ENCODE results near the gene DOCK9.

The DOCK9 gene

DNA sequence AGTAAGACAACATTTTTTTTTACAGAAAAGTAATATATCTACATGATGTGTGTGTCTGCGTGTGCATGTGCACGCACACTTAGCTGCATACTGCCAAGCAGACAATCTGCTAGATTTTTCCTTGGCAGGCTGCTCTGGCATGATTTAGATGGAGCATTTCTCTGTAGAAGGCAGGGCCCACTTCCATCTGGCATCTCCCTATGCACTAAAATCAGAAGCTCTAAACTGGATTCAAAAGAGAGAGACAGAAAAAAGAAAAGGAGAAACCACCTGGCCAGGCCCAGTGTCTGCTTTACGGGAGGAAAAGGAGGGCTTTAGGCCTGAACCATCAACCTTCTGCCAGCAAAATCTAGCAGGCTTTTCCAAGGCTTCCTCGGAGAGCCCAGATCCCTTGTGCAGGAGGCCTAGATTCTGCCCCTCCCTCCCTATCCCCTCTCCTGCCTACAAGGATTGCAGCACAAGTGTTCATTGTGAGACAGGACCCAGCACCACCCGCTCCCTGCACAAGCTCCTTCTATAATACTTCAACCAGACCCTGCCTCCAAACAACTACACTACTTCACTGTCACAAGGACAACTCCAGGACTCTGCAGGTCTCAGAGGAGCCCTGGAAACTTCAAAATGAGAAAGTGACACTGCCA lies 99.3 kb downstream of the DOCK9 start:
- FAIRE-seq (no peak), DNase-seq (ENCODE audit: insufficient read length, low spot score) (no peak)
- no peak for TF ChIP-seq PAX5 (IDR thresholded peaks at IDR 0.05; ENCODE audit: insufficient read depth, low read length, severe bottlenecking)
- TF ChIP-seq TAF1 (IDR thresholded peaks at IDR 0.05; ENCODE audit: low read depth, low read length) = no peak
- TF ChIP-seq POLR2AphosphoS5 (IDR thresholded peaks at IDR 0.05; ENCODE audit: low read depth, low read length) = no peak
- no peak for TF ChIP-seq POLR2A (IDR thresholded peaks at IDR 0.05; ENCODE audit: low read depth, low read length)
- TF ChIP-seq SPI1 (IDR thresholded peaks at IDR 0.05; ENCODE audit: low read depth, low read length) = no peak
- no peak for TF ChIP-seq POU2F2 (IDR thresholded peaks at IDR 0.05; ENCODE audit: low read depth, low read length)

DNA sequence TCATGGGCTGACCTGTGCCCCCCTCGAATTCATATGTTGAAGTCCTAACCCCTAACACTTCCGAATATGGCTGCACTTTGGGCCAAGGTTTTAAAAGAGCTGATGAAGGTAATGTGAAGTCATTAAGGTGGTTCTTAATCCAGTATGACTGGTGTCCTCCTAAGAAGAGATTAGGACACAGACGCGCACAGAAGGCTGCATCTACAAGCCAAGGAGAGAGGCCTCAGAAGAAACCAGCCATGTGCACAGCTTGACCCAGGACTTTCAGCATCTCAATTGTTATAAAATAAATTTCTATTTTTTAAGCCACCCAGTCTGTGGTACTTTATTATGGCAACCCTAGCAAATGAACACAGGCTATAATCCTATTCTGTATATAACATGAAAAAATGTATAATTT lies 99.9 kb downstream of the DOCK9 start:
- DNase-seq (ENCODE audit: insufficient read length, low spot score) = no peak
- FAIRE-seq = no peak
- TF ChIP-seq SPI1 (IDR thresholded peaks at IDR 0.05; ENCODE audit: low read depth, low read length) (no peak), POLR2AphosphoS5 (IDR thresholded peaks at IDR 0.05; ENCODE audit: low read depth, low read length) (no peak), POU2F2 (IDR thresholded peaks at IDR 0.05; ENCODE audit: low read depth, low read length) (no peak), POLR2A (IDR thresholded peaks at IDR 0.05; ENCODE audit: low read depth, low read length) (no peak), TAF1 (IDR thresholded peaks at IDR 0.05; ENCODE audit: low read depth, low read length) (no peak), PAX5 (IDR thresholded peaks at IDR 0.05; ENCODE audit: insufficient read depth, low read length, severe bottlenecking) (no peak)

DNA sequence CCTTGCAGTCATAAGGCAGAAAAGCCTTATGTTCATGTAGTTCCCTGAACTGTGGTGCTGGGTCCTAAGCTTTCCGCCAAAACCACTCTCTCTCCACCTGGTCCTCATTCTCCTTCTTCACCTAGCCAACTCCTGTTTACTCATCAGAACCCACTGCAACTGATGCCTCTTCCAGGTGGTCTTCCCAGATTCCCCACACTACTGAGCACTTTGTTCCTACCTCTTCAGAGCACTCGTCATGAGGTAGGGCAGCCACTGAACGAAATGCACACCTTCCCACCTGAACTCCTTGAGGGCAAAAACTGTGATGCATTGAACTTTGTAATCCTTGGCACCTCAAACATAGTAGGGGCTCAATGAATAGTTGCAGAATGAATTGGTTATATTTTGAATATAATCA lies 100.4 kb downstream of the DOCK9 start:
- no peak for DNase-seq (ENCODE audit: insufficient read length, low spot score)
- no peak for TF ChIP-seq PAX5 (IDR thresholded peaks at IDR 0.05; ENCODE audit: insufficient read depth, low read length, severe bottlenecking)
- TF ChIP-seq POU2F2 (IDR thresholded peaks at IDR 0.05; ENCODE audit: low read depth, low read length) = no peak
- no peak for TF ChIP-seq SPI1 (IDR thresholded peaks at IDR 0.05; ENCODE audit: low read depth, low read length)
- TF ChIP-seq POLR2A (IDR thresholded peaks at IDR 0.05; ENCODE audit: low read depth, low read length) = no peak
- no peak for FAIRE-seq

DNA sequence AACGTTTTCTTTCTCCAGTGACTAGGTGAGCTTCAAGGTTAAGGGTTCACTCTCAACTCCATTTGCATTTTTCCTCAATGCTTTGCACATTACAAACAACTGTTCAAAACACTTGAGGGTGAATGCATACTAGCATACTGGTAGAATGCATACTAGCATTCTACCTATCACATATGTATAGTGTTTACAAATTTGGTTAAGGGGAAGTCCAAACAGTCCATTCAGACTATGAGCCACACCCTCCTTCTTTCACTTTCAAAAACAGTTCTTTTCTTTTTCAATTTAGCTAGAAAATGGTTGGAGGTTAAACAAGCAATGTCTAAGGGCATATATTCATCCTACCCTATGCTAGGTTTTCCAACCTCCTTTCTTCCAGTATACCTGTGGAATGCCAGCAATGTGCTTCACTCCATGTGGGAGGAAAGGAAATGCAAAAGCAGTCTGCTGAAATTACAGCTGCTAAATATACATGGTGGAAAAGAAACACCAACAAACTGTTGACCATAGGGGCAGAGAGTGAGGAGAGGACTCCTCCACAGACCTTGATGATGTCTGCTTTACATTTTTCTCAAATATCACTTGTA lies 102.6 kb downstream of the DOCK9 start:
- peak; percentile 79 for FAIRE-seq
- no peak for DNase-seq (ENCODE audit: insufficient read length, low spot score)
- TF ChIP-seq TAF1 (IDR thresholded peaks at IDR 0.05; ENCODE audit: low read depth, low read length) (no peak), PAX5 (IDR thresholded peaks at IDR 0.05; ENCODE audit: insufficient read depth, low read length, severe bottlenecking) (no peak), POU2F2 (IDR thresholded peaks at IDR 0.05; ENCODE audit: low read depth, low read length) (no peak), POLR2A (IDR thresholded peaks at IDR 0.05; ENCODE audit: low read depth, low read length) (no peak), SPI1 (IDR thresholded peaks at IDR 0.05; ENCODE audit: low read depth, low read length) (peak; percentile 33; the same call in 1 of the 2 replicates)

DNA sequence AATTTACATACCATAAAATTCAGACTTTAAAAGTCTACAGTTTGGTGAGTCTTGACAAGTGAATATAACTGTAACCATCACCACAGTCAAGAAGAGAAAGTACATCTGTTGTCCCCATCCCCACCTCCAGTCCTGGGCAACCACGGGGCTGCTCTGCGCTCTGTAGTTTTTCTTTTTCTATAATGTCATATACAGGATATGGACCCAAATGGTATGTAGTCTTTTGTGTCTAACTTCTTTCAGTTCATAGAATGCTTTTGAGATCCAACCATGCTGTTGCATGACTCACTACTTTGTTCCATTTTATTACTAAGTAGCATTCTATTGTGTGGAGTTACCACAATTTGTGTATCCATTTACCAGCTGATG lies 103.9 kb downstream of the DOCK9 start:
- TF ChIP-seq POLR2A (IDR thresholded peaks at IDR 0.05; ENCODE audit: low read depth, low read length) = no peak
- no peak for TF ChIP-seq TAF1 (IDR thresholded peaks at IDR 0.05; ENCODE audit: low read depth, low read length)
- no peak for TF ChIP-seq POU2F2 (IDR thresholded peaks at IDR 0.05; ENCODE audit: low read depth, low read length)
- no peak for FAIRE-seq
- no peak for DNase-seq (ENCODE audit: insufficient read length, low spot score)

DNA sequence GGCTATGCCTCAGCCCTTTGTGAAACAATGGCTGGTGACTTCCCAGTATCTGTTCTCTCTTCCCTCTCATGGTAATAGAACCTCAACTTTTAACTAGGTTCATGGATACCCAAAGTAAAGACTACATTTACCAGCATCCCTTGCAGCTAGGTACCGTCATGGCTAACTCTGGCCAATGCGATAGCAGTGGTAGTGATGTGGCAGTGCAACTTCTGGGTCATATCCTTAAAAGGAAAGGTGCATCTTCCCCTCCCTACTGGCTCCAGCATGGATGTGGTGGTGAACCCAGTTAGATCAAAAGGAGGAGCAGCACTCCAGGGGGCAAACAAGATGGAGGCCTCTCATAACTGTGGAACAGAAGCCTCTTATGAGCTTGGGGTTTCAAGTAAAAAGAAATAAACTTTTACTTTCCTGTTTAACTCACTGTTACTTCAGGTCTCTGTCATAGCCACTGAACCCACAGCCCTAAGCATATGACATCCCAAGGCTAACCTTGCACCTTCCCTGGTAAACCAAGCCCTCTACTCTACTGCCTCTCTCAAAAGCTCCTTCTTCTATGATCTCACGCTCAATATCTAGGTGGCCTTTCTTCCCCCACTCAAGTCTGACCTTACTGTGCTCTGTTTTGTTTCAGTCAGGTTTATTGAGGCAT lies 104.4 kb downstream of the DOCK9 start:
- no peak for TF ChIP-seq TAF1 (IDR thresholded peaks at IDR 0.05; ENCODE audit: low read depth, low read length)
- DNase-seq (ENCODE audit: insufficient read length, low spot score) (no peak), FAIRE-seq (peak; percentile 35)

DNA sequence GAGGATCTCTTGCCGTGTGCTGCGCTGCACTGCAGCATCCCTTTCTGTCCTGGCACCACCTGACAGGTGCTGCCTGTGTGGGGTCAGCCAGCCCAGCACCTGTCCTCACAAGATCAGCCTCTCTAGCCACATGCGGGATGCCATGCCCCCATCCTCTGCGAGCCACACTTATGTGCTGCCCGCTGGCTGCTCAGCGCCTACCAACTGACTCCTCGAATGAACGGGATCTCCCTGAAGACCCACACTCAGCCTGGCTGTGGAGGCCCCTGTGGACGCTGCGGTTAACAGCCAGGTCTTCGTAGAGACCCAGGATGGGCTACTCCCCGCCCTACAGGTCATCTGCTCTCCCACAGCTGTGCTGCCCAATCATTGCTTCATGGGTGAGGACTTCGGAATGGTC lies 106.1 kb downstream of the DOCK9 start:
- FAIRE-seq = no peak
- TF ChIP-seq POLR2A (IDR thresholded peaks at IDR 0.05; ENCODE audit: low read depth, low read length) (no peak), TAF1 (IDR thresholded peaks at IDR 0.05; ENCODE audit: low read depth, low read length) (no peak), POU2F2 (IDR thresholded peaks at IDR 0.05; ENCODE audit: low read depth, low read length) (no peak), SPI1 (IDR thresholded peaks at IDR 0.05; ENCODE audit: low read depth, low read length) (no peak), PAX5 (IDR thresholded peaks at IDR 0.05; ENCODE audit: insufficient read depth, low read length, severe bottlenecking) (no peak), POLR2AphosphoS5 (IDR thresholded peaks at IDR 0.05; ENCODE audit: low read depth, low read length) (no peak)
- DNase-seq (ENCODE audit: insufficient read length, low spot score) = no peak

DNA sequence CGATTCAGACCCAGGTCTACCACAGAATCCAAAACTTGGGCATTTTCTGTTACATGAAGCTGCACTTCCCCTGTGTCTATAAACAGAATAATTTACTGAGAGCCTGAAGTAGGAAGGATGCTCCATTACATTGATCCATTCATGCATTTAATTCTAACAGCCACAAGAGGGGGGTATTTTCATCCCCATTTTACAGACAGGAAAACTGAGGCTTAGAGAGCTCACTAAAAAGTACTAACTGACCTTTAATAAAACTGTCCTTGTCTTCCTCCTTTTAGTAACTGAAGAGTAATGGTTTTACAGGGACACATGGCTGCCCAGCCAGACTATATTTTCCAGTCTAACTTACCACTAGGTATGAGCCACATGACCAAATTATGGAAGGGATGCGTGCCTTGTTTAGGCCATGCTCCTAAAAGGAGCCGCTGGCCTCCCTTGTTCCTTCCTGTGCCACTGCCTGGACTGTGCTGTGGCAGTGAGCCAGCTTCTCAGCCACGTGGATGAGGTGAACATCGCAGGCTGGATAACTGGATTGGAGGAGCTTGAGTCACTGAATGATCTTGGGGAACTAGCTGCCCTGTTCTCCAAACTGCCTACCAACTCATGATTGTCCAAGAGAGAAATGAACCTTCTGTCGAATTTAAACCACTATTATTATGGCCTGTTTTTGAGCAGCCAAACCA lies 108.3 kb downstream of the DOCK9 start:
- DNase-seq (ENCODE audit: insufficient read length, low spot score) (no peak), FAIRE-seq (no peak)
- TF ChIP-seq TAF1 (IDR thresholded peaks at IDR 0.05; ENCODE audit: low read depth, low read length) (no peak), POU2F2 (IDR thresholded peaks at IDR 0.05; ENCODE audit: low read depth, low read length) (no peak), POLR2AphosphoS5 (IDR thresholded peaks at IDR 0.05; ENCODE audit: low read depth, low read length) (no peak), PAX5 (IDR thresholded peaks at IDR 0.05; ENCODE audit: insufficient read depth, low read length, severe bottlenecking) (no peak), POLR2A (IDR thresholded peaks at IDR 0.05; ENCODE audit: low read depth, low read length) (no peak), SPI1 (IDR thresholded peaks at IDR 0.05; ENCODE audit: low read depth, low read length) (no peak)

DNA sequence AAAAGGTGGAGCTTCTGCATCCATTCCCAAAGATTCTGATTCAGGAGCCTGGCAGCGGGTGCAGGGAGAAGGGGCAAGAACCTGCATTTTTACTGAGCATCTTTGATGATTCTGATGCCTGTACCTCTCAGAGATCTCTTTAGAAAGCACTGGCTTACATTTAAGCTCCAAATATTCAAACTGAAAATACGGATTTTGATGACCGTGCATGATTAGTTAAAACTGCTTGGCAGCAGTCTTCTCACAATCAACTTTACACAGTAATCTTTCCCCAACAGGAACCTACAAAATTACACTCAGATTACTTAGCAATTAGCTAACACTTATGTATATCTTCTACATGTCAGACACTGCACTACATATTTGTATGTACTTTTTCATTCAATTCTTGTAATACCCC lies 108.9 kb downstream of the DOCK9 start:
- FAIRE-seq (no peak), DNase-seq (ENCODE audit: insufficient read length, low spot score) (no peak)
- no peak for TF ChIP-seq POLR2AphosphoS5 (IDR thresholded peaks at IDR 0.05; ENCODE audit: low read depth, low read length)
- TF ChIP-seq TAF1 (IDR thresholded peaks at IDR 0.05; ENCODE audit: low read depth, low read length) = no peak
- no peak for TF ChIP-seq POLR2A (IDR thresholded peaks at IDR 0.05; ENCODE audit: low read depth, low read length)
- TF ChIP-seq POU2F2 (IDR thresholded peaks at IDR 0.05; ENCODE audit: low read depth, low read length) = no peak
- no peak for TF ChIP-seq PAX5 (IDR thresholded peaks at IDR 0.05; ENCODE audit: insufficient read depth, low read length, severe bottlenecking)

DNA sequence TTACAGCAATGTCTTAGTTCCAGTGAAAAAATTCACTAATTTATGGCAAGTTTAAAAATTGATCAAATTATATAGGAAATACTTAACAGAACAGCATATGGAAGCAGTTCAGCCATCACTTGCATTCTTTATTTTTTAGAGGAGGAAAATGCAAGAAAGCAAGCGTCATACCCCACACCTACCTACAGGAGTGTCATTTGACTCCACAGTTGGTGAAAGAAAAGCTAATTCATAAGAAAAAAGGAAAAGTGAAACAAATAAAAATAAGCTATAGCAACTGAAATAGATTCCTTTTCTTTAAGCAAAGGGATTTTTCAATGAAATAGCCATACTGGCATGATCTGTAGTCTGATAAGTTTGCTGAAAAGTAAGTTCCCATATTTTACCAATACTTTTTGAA lies 111.0 kb downstream of the DOCK9 start:
- TF ChIP-seq POLR2AphosphoS5 (IDR thresholded peaks at IDR 0.05; ENCODE audit: low read depth, low read length) (no peak), SPI1 (IDR thresholded peaks at IDR 0.05; ENCODE audit: low read depth, low read length) (no peak), POU2F2 (IDR thresholded peaks at IDR 0.05; ENCODE audit: low read depth, low read length) (no peak), TAF1 (IDR thresholded peaks at IDR 0.05; ENCODE audit: low read depth, low read length) (no peak), PAX5 (IDR thresholded peaks at IDR 0.05; ENCODE audit: insufficient read depth, low read length, severe bottlenecking) (no peak), POLR2A (IDR thresholded peaks at IDR 0.05; ENCODE audit: low read depth, low read length) (no peak)
- no peak for DNase-seq (ENCODE audit: insufficient read length, low spot score)
- no peak for FAIRE-seq
